ENCODE results near the gene CTDSP1. TPM values are rescaled to one million over a fixed set of nuclear protein-coding genes. Genes with fewer than 3 reads are reported as not detected.

The CTDSP1 gene
- polyA plus RNA-seq, 1 donor from 2014 or later = 0.97 TPM

DNA sequence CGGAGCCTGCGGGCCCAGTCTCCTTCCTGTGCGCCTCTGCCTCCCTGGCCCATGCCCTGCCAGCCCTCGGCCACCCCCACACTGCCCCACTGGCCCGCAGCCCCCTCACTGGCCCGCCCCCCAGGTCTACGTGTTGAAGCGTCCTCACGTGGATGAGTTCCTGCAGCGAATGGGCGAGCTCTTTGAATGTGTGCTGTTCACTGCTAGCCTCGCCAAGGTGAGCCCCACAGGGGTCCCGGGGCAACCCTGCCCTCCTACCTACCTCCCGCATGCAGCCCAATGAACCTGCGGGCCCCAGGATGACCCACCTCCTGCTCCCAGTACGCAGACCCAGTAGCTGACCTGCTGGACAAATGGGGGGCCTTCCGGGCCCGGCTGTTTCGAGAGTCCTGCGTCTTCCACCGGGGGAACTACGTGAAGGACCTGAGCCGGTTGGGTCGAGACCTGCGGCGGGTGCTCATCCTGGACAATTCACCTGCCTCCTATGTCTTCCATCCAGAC lies 3.3 kb downstream of the CTDSP1 start:
- H3F3A ChIP-seq (ENCODE audit: insufficient read depth, low read length, poor library complexity, severe bottlenecking) = no peaks in the 10 kb centered on the region
- no peak overlapping the region for H2AFZ ChIP-seq (ENCODE audit: low read depth, low read length)
- H3K79me2 ChIP-seq (replicated peaks; ENCODE audit: insufficient read depth, low read length) = no peaks in the 10 kb centered on the region
- TF ChIP-seq EP300 (conservative IDR thresholded peaks at IDR 0.05; ENCODE audit: poor library complexity, severe bottlenecking) = no peak
- TF ChIP-seq, protein P1, sequence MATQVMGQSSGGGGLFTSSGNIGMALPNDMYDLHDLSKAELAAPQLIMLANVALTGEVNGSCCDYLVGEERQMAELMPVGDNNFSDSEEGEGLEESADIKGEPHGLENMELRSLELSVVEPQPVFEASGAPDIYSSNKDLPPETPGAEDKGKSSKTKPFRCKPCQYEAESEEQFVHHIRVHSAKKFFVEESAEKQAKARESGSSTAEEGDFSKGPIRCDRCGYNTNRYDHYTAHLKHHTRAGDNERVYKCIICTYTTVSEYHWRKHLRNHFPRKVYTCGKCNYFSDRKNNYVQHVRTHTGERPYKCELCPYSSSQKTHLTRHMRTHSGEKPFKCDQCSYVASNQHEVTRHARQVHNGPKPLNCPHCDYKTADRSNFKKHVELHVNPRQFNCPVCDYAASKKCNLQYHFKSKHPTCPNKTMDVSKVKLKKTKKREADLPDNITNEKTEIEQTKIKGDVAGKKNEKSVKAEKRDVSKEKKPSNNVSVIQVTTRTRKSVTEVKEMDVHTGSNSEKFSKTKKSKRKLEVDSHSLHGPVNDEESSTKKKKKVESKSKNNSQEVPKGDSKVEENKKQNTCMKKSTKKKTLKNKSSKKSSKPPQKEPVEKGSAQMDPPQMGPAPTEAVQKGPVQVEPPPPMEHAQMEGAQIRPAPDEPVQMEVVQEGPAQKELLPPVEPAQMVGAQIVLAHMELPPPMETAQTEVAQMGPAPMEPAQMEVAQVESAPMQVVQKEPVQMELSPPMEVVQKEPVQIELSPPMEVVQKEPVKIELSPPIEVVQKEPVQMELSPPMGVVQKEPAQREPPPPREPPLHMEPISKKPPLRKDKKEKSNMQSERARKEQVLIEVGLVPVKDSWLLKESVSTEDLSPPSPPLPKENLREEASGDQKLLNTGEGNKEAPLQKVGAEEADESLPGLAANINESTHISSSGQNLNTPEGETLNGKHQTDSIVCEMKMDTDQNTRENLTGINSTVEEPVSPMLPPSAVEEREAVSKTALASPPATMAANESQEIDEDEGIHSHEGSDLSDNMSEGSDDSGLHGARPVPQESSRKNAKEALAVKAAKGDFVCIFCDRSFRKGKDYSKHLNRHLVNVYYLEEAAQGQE (IDR thresholded peaks at IDR 0.05; ENCODE audit: borderline replicate concordance) = no peak
- TF ChIP-seq SMC3 (conservative IDR thresholded peaks at IDR 0.05; ENCODE audit: poor library complexity) = no peak
- no peak for TF ChIP-seq MXI1 (conservative IDR thresholded peaks at IDR 0.05; ENCODE audit: poor library complexity, severe bottlenecking)
- no peak for TF ChIP-seq TAF1 (IDR thresholded peaks at IDR 0.05; ENCODE audit: low read depth)
- TF ChIP-seq, protein P2, sequence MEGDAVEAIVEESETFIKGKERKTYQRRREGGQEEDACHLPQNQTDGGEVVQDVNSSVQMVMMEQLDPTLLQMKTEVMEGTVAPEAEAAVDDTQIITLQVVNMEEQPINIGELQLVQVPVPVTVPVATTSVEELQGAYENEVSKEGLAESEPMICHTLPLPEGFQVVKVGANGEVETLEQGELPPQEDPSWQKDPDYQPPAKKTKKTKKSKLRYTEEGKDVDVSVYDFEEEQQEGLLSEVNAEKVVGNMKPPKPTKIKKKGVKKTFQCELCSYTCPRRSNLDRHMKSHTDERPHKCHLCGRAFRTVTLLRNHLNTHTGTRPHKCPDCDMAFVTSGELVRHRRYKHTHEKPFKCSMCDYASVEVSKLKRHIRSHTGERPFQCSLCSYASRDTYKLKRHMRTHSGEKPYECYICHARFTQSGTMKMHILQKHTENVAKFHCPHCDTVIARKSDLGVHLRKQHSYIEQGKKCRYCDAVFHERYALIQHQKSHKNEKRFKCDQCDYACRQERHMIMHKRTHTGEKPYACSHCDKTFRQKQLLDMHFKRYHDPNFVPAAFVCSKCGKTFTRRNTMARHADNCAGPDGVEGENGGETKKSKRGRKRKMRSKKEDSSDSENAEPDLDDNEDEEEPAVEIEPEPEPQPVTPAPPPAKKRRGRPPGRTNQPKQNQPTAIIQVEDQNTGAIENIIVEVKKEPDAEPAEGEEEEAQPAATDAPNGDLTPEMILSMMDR (IDR thresholded peaks at IDR 0.05; ENCODE audit: poor library complexity, severe bottlenecking) = no peak
- H3K9me2 ChIP-seq (ENCODE audit: insufficient read depth, low read length) = no peaks in the 10 kb centered on the region
- H3K27ac ChIP-seq (ENCODE audit: low read length) = no peak overlapping the region
- H3K4me3 ChIP-seq (ENCODE audit: low read length) = no peak overlapping the region
- no peak overlapping the region for H3K4me2 ChIP-seq (ENCODE audit: low read length)
- H4K20me1 ChIP-seq (ENCODE audit: insufficient read depth) = no peaks in the 10 kb centered on the region
- no peaks in the 10 kb centered on the region for H3K36me3 ChIP-seq (ENCODE audit: insufficient read depth, low read length)
- H3K9ac ChIP-seq (ENCODE audit: low read length) = no peak overlapping the region
- peaks cover 17% of the 10 kb centered on the region for H3K27me3 ChIP-seq (ENCODE audit: insufficient read depth, low read depth, low read length)
- H3K9me3 ChIP-seq (ENCODE audit: low read length) = no peaks in the 10 kb centered on the region

DNA sequence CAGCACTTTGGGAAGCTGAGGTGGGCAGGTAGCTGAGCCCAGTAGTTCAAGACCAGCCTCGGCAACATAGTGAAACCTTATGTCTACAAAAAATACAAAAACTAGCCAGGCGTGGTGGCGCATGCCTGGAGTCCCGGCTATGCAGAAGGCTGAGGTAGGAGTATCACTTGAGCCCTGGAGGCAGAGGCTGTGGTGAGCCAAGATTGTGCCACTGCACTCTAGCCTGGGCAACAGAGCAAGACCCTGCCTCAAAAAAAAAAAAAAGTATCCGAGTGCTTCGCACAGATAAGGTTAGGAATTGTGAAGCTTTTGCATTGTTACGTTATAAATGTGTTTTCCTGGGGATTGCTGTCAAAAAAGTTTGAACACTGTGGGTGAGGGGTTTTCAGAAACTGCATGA lies 4.1 kb downstream of the CTDSP1 start:
- Histone ChIP-seq H3K9ac (ENCODE audit: low read length) (no peak overlapping the region), H3K79me2 (replicated peaks; ENCODE audit: insufficient read depth, low read length) (no peaks in the 10 kb centered on the region), H2AFZ (ENCODE audit: low read depth, low read length) (no peak overlapping the region), H3K27ac (ENCODE audit: low read length) (no peak overlapping the region), H3K9me2 (ENCODE audit: insufficient read depth, low read length) (no peaks in the 10 kb centered on the region), H3K4me3 (ENCODE audit: low read length) (no peak overlapping the region), H3K36me3 (ENCODE audit: insufficient read depth, low read length) (no peaks in the 10 kb centered on the region), H3F3A (ENCODE audit: insufficient read depth, low read length, poor library complexity, severe bottlenecking) (no peaks in the 10 kb centered on the region), H3K27me3 (ENCODE audit: insufficient read depth, low read depth, low read length) (peaks cover 8% of the 10 kb centered on the region), H3K4me2 (ENCODE audit: low read length) (no peak overlapping the region), H3K9me3 (ENCODE audit: low read length) (no peaks in the 10 kb centered on the region), H4K20me1 (ENCODE audit: insufficient read depth) (no peaks in the 10 kb centered on the region)
- TF ChIP-seq EZH2 (IDR thresholded peaks at IDR 0.05; ENCODE audit: borderline replicate concordance, insufficient read depth, low read length, poor library complexity, severe bottlenecking) = no peak
- no peak for TF ChIP-seq TAF1 (IDR thresholded peaks at IDR 0.05; ENCODE audit: low read depth)
- TF ChIP-seq, protein P1 (IDR thresholded peaks at IDR 0.05; ENCODE audit: borderline replicate concordance) = no peak
- TF ChIP-seq MXI1 (conservative IDR thresholded peaks at IDR 0.05; ENCODE audit: poor library complexity, severe bottlenecking) = no peak
- no peak for TF ChIP-seq EP300 (conservative IDR thresholded peaks at IDR 0.05; ENCODE audit: poor library complexity, severe bottlenecking)
- TF ChIP-seq POLR2AphosphoS5 (IDR thresholded peaks at IDR 0.05) = no peak
- TF ChIP-seq RAD21 (conservative IDR thresholded peaks at IDR 0.05) = no peak
- no peak for TF ChIP-seq SMC3 (conservative IDR thresholded peaks at IDR 0.05; ENCODE audit: poor library complexity)
- TF ChIP-seq, protein P2 (IDR thresholded peaks at IDR 0.05; ENCODE audit: poor library complexity, severe bottlenecking) = no peak
